ENCODE results near the gene C9orf85.
"Not testable (repeated sequence)": the region's sequence is repeated elsewhere in the genome, so short reads cannot be mapped to it uniquely, and the experiment has no call there.

Gene C9orf85, protein sequence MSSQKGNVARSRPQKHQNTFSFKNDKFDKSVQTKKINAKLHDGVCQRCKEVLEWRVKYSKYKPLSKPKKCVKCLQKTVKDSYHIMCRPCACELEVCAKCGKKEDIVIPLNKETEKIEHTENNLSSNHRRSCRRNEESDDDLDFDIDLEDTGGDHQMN

DNA sequence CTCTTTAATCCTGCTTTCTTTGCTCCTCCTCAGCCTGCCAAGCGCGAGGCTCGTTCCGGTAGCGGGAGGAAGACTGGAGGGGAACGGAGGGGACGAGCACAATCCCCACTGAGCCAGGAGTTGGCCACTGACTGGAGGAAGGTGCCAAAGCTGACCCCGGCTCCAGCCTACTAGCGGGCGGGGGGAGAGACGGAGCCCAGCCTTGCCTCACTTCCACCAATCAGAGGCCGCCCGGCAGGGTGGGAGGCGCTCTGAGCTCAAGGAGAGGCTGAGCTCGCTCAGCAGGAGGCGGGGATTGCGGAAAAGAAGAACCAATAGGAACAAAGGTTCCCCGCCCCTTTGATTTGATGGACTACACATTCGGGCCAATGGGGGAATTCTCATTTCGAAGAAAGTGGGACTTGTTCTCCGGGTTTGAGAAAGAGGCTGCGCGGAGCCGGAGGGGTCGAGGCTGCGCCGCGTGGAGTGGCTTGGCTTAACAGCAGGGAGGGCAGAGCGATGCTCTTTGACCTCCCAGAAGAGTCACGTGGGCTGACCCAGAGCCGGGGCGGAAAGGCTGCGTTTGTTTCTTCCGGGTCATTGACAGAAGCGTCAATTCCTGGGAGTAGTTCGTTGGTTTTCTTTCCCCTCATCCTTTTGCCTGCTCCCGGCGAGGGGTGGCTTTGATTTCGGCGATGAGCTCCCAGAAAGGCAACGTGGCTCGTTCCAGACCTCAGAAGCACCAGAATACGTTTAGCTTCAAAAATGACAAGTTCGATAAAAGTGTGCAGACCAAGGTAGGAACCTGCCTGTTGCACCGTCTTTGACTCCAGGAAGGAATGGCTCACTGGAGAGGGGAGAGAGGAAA is at the start of gene C9orf85, which contains the start of gene ABHD17B:
TSS of gene C9orf85 (plus strand) at position 579 of the 847 bp plus-strand sequence. CDS start at position 675, 96 bp downstream.
TSS of gene ABHD17B (minus strand) at position 133 of the 847 bp plus-strand sequence. CDS start 36,113 bp downstream, outside the sequence.
- peak; percentile 98 for DNase-seq

DNA sequence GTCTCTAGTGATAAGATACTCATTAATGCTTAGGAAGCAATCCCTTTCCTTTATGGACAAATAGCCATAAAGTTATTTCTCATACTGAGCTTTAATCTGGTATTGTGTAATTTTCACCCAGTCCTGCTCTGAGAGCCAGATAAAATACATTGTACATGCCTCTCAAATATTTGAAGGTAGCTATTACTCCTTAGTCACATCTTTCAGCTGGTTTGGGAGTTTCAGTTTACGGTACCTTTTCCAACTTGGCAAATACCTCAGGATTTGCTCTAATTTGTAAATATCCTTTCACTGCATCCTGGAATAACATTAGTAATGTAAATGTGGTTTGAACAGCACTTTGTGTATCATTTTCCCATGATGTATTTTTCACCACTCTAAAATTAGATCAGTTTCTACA is 47.8 kb upstream of the C9orf85 start:
- no peak for DNase-seq

DNA sequence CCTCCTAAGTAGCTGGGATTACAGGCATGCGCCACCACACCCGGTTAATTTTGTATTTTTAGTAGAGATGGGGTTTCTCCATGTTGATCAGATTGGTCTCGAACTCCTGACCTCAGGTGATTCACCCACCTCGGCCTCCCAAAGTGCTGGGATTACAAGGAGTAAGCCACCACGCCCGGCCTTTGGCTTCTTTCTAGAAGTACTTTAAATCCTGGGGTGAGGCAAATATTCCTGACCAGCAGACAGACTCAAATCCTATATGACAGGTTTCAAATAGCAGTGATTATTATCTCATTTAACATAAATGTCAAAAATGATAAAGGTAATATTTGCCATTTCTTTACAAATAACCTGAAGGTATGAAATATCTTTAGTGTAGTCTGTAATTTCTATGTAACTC is 36.1 kb upstream of the C9orf85 start:
- DNase-seq = no peak

DNA sequence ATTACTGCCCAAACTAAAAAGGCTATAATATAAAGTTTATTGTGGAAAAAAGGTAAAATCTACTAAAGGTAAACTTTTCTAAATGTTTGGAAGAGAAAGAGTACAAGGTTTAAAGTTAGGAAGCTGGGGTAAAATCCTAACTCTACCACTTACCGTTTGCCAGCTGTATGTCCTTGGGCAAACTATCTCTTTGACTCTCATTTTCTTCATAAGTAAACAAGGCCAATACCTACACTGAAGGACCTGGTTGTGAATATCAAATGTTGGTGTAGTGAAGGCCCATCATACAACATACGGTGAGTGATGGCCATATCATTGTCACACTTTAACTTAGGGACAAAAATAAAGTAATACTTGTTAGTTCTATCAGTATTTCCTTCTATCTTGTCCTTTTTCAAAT is 35.3 kb upstream of the C9orf85 start:
- no peak for DNase-seq

DNA sequence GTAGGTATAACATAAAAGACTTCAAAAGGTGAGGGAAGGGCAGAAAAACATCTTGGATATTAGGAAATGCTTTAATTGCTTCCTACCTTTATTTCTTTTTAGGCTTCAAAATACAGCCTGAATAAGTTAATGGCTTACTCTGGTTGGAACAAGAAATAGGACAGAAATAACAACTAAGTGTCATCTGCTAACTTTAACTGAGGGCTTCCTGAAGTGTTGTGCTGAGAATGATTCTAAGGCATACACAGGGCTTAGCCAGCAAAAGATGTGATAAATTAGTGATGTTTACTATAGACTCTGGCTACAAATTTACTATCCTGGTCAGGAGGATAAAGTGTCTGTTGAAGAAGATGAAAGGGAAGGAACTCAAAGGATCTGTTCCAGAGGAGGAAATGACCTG is 34.6 kb upstream of the C9orf85 start:
- DNase-seq = no peak

DNA sequence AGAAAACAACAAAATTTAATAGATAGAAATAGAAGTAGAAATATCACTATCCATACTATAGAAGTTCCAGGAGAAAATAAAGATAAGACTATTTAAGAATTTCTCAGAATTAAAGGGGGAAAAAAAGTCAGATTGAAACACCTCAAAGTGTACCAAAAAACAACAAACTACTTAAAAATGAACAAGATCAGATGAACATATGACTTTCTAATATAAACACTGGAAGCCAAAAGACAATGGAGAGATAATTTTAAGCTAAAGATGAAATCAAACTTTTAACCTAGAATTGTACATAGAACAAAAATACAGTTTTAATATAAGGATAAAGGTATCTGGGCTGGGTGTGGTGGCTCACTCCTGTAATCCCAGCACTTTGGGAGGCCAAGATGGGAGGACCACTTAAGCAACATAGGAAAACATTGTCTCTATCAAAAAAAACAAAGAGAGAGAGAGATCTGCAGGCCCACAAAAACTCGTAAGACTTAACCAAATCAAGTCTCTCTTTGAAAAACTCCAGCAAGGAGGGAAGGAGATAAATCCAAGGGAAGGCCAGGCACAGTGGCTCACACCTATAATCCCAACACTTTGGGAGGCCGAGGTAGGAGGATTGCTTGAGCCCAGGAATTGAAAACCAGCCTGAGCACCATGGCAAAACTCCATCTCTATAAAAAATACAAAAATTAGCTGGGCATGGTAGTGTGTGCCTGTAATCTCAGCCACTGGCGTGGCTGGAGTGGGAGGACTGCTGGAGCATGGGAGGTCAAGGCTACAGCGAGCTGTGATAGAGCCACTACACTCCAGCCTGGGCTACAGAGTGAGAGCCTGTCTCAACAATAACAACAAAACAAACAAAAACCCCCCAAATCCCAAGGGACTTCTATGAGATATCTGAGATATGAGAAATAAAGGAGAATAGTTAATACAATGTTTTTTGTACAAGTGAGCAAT is 32.8 kb upstream of the C9orf85 start:
- no peak for DNase-seq

DNA sequence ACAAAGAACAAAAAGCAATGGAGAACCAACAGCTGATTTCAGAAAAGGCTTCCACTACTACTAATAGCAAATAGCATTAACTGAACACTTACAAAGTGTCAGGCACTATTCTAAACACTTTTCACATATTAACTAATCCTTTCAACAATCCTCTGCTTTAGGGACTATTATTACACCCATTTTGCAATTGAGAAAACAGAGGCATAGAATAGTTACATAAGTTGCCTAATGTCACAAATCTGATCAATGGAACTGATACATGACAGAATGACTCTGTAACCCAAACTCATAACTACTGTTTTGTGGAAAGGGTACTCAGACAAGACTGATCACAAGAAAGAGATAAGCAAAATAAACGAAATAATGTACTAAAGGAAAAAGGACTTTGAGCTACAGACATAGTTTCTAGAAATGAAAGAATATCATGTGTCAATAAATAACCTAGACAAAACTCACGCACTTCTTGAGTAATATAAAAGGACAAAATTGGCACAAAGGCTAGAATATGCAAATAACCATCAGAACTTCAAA is 31.7 kb upstream of the C9orf85 start:
- no peak for DNase-seq

DNA sequence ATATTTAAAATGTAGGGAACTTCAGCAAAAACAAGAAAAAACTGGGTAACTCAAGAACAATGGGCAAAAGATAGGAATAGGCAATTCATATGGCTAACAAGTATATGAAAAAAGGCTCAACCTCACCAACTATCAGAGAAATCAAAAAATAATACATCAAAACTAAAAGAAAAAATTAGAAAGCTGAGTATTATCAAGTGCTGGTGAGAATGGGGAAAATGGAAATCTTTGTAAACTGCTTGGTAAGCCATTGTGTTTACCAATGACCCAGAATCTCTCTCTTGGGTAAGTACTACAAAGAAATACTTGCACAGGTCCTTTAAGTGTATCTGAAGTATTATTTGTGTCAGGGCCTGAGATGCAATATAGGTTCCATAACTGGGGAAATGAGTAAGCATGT is 27.4 kb upstream of the C9orf85 start:
- no peak for DNase-seq

DNA sequence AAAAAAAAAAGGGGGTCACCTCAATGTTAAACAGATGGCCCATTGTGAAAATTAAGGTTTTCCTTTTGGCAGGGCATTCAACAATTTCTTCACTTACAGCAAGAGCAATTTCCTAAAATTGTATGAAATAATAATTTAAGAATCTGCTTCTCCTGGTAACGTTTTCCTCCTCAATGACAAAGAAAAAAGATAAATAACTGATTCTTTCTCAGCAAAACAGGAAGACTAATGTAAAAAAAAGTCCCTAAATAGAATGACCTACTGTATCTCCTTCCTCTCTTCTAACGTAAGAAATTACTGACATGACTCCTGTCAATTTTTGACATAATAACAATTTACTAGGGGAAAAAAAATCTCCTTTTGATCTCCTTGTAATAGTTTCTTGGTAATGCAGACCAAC is 26.0 kb upstream of the C9orf85 start:
- no peak for DNase-seq

DNA sequence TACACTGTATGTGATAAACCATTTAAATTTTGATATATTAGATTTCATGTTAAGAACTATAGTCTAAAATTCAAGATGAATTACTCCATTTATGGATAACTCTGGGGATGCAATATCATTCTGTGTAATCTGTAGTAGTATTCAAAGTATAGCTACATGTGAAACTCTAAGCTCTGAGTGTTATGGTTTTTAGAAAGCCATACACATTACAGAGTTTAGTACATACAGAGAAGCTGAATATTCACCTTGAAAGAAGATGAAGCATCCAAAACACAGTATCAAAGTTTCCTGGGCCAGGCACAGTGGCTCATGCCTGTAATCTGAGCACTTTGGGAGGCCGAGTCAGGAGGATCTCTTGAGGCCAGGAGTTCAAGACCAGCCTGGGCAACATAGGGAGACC is 25.4 kb upstream of the C9orf85 start:
- DNase-seq = no peak

DNA sequence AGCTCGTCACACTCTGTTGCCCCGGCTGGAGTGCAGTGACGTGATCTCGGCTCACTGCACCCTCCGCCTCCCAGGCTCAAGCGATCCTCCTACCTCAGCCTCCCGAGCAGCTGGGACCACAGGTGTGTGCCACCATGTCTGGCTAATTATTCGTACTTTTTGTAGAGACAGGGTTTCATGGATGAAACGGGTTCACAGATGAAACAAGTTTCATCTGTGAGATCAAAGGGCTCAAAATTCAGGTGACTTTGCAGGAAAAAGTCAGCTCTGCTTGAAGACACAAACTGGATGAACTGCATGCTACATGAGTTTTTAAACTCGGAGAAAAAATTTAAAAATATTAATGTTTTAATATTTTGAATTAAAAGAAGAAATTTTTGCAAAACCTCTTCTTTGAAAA is 24.9 kb upstream of the C9orf85 start:
- no peak for DNase-seq

DNA sequence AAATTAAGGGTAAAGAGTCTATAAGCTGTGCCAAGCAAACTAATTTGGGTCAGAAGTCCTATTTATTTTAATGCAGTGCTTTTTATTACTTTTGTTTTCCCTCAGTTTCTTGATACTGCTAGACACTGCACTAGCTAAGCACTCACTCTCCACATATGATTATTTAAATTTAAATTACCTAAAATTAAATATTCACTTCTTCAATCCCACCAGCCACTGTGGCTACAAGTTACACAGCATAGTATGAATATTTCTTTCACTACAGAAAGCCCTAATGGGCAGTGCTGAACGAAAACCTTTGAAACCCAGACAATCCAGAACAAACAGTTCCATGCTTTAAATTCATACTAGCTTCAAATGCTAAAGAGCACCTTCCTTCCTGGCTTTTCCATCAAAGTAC is 24.1 kb upstream of the C9orf85 start:
- no peak for DNase-seq

DNA sequence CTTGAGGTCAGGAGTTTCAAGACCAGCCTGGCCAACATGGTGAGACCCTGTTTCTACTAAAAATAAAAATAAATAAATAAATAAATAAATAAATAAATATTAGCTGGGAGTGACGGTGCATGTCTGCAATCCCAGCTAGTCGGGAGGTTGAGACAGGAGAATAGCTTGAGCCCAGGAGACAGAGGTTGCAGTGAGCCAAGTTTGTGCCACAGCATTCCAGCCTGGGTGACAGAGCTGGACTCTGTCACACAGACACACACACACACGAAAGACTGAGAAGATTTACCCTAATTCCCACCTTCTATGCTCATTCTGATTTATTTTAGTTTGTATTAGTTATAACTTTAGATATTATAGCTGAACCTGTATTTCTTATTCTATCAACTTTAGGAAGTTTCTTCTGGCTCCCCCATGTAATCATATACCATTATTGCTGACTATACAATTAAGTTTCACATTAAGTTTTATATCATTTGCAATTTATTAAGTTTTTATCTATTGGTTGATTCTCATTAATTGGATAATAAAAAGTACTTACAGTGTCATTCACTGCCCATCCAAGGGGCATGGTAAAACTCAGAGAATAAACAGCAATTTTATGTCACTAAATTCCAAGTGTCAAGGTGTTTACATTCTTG is 21.3 kb upstream of the C9orf85 start:
- no peak for DNase-seq

DNA sequence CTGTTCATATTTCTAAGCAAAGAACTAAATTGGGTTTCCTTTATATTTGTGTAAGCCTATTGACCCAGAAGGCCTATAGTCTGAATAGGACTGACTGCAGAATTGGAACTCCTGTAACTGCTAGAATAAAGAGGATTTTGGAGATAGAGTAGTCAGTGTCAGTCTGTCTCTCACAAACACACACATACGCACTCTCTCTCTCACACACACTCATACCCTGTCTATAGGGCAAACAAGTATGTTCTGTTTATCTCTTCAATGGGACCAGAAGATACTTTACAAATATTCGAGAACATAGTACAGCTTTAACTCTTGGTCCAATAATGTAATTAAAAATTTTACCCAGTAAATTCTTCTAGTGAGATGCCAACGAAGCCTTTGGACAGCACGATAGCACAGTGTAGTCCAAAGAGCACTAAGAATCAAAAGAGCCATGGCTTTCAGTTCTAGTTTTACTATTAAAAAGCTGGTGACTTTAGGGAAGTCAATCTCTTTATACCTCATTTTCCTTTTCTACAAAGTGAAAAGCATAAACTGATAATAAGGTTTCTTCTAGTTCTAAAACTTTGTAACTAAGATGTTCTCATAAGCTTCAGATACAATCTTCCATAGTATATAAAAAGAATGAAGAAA is 19.8 kb upstream of the C9orf85 start:
- DNase-seq = no peak

DNA sequence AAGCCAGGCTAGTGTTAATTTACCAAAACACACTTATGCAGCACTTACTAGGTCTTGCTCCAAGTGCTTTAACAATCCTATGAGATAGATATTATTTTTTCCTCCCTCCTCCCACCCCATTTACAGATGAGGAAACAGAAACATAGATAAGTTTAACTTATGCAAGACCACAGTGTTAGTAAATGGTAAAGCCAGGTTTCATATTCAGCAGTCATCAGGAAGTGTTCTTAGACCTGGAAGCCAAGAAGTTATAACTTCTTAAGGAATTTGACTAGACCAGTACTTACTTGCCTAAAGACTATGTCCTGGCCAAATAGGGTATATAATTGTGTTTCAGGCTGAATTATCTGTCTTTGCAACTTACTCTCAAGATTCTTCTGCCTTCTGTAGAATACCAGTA is 16.3 kb upstream of the C9orf85 start:
- DNase-seq = no peak

DNA sequence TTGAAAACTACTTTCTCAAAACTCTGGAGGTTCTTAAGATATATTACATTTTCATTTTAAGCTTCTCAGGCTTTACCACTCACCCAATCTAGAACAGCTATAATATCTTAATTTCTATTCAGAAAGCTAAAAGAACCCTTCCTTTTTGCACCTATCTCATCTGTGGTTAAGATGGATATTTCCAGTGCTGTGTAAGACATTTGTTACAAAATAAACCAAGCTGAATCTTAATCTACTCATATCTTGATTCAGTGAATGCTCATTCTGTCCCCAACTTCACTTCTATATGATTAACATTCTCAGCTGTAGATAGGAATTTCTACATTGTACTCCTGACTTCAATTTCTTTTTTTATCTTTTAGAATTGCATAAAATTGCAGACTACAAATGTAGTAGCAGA is 15.5 kb upstream of the C9orf85 start:
- no peak for DNase-seq

DNA sequence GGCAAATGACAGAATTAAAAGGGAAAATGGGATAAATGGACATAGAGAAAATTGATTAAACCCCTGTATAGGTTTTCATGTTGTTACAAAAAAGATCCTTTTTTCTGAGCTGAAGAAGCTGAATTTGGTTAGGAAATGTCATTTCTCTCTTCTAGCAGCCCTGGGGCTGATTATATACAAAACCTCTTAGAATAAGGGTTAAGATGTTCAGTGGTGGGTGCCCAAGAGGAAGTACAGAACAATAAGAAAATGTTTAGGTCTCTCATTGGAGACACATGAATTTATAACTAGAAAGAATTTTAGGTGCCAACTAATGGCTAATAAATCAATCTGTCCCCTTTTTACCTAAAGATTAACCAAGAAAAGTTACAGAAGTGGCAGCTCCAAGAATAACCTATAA is 14.7 kb upstream of the C9orf85 start:
- DNase-seq = no peak

DNA sequence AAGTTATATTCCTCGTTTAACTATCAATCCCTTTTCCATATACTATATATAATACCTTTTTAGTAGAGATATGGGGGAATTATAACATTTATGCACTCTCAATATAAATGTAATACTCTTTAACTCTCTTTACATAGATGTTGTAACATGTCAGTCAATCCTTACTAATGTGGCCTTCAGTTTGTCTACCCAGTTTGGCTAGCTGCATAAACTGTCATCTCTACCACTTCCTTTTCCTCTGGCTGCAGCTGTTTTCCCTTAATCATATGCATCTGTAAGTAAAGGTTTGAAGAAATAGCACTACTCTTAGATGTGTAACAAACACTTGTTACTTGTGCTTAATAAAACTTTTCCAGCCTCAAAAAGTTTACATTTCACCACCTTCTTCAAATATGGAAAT is 13.9 kb upstream of the C9orf85 start:
- DNase-seq = no peak

DNA sequence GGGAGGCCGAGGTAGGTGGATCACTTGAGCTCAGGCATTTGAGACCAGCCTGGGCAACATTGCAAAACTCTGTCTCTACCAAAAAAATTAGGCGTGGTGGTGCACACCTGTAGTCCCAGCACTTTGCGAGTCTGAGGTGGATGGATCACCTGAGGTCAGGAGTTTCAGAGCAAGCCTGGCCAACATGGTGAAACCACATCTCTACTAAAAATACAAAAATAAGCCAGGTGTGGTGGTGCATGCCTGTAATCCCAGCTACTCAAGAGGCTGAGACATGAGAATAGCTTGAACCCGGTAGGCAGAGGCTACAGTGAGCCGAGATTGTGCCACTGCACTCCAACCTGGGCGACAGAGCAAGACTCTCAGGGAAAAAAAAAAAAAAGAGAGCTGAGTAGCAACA is 12.7 kb upstream of the C9orf85 start:
- DNase-seq = not testable (repeated sequence)

DNA sequence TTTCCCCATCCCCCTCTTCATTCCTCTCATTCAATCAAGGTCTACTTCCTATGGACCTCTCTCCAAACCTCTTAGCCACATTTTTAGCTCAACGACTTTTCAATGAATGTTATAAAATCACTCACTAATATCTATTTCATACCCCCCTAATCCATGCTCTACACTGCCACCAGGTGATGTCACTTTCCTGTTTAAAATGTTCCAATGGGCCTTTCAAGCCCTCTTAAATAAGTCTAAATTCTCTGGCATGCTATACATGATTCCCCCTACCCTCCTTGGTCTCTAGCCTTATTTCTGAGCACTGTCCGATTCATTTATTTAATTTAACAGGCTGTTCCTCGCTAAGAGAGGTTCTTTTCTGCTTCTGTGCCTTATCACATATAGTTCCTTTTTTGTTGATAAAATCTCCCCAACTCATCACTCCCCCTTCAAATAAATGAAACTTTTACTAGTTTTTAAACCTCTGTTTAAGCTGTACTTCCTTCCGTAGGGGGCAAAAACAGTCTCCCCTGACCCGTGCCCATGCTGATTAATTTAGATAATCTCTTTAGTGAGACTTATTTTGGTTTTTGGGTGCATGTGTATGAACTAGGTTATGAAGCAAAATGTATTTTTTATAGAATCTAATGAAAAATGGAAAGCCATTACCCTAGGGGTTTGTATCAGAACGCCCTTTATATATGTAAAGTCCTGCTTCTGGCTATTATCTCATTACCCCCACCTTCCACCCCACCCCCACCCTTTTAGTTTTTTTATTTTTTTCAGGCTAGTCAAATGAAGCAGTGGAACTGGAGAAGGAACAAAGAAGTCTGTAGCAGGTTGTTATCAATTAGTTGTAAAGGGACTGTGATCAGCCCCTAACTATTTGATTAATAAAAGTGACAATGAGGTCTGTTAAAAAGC is 9.5 kb upstream of the C9orf85 start:
- no peak for DNase-seq

DNA sequence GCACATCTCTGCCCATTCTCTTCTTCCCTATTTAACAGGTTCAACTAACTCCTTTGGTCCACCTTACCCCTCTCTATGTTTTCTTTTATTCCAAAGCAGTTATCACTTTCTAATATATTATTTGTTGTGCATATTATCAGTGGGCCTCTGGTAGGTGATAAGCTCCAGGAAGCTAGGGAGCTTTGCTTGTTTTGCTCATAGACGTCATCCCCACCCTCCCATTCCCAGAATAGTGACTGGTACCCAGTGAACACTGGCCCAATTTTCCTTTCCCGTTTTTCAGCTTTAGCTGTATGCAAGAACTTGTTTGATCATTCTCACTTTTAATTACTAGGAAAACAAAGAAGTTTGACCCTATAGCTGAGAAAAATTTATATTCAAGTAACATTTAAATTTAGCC is 7.4 kb upstream of the C9orf85 start:
- DNase-seq = no peak
